Measurements from ENCODE around the gene HDAC10.

HDAC10 gene

DNA sequence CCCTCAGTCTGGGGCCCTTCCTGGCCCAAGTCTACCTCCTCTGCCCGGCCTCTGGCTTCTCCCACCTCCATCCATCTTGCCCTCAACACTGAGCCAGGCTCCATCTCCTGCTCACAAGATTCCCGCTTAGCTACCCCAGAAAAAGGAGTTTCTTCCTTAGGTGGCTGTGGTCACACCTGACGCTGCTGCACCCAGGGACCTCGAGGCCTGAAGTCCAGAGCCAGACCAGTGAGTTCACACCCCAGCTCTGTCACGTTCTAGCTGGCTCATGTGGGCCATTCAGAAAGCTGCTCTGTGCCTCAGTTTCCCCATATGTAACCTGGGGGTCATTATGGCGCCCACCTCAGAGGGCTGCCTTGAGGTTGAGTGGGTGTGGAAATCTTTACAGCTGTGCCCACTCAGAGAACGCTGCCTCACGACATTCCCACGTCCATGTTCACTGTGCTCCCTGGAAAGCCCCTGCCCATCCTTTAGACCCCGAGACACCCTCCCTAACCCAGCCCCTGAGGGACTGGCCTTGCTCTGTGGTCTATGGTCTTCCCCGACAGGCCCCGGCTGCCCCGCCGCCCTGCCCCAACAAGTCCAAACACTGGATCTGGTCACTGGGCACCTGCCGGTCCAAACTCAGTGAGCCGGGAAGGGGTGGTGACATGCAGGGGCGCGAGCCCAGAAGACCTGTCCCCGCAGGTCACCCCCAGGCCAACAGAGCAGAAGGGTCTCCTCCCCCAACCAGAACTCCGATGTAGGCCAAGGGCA is 46.6 kb upstream of the HDAC10 start:
- no peak for DNase-seq (ENCODE audit: extremely low read depth, low read depth)
- no peak for TF ChIP-seq CTCF (IDR thresholded peaks at IDR 0.05; ENCODE audit: low read depth, low read length)

DNA sequence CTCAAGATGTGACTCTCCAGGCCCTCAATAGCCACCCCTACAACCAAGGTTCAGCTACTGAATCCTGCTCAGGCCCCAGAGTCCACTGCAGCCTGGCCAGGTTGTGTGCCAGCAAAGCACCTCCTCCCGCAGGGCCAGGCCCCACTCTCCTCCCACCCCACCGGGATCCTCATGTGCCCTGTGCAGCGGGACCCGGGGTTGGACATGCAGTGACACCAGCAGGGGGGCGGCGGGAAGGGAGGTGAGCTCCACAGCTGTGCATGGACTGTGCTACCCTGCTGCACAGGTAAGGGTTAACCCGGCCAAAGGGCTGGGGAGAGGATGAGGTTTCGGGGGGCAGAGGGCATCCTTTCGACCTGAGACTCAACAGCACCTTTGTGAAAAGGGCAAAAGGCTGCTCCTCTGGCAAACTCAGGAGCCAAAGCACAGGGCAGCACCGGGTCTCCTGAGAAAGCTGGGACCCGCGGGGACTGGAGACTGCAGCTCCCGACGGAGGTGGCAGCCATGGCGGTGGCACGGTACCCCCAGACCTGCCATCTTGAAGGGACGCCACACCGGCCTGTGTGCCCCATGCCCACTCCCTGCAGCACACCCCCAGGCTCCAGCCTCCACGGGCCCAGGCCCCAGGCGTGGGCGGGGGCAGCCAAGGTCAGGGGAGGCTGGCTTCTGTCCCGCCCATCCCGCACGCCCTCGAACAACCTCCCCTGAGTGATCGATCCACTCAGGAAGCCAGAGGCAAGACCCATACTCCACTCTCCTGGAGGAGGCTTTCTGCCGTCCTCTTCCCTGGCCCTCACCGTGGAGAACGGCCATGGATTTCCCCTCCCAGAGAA is 45.8 kb upstream of the HDAC10 start:
- no peak for DNase-seq (ENCODE audit: extremely low read depth, low read depth)
- no peak for TF ChIP-seq CTCF (IDR thresholded peaks at IDR 0.05; ENCODE audit: low read depth, low read length)

DNA sequence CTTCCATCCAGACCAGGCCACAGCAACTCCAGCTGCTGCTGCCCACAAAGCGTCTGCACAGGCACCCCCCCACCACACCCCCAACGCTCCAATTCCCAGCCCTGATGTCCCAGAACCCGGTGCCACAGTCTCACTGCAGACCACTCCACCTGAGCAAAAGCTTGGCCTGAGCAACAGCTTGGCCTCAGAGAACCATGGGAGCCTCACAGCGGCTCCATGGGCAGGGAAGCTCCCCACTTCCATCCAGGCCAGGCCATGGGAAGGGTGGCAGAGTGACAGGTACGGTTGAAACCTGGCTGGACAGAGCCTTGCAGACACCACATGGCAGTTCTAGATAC is 43.2 kb upstream of the HDAC10 start:
- TF ChIP-seq CTCF (IDR thresholded peaks at IDR 0.05; ENCODE audit: low read depth, low read length): no peak
- DNase-seq (ENCODE audit: extremely low read depth, low read depth): no peak

- no peak for DNase-seq (ENCODE audit: extremely low read depth, low read depth)
- TF ChIP-seq CTCF (IDR thresholded peaks at IDR 0.05; ENCODE audit: low read depth, low read length): no peak
These were observed 42.6 kb upstream of the HDAC10 start for GRCh38 chr22:50293441-50294318.

- no peak for DNase-seq (ENCODE audit: extremely low read depth, low read depth)
- no peak for TF ChIP-seq CTCF (IDR thresholded peaks at IDR 0.05; ENCODE audit: low read depth, low read length)
These were observed 41.8 kb upstream of the HDAC10 start for GRCh38 chr22:50292643-50293440.

GRCh38 chr22:50289942-50290630 is 39.0 kb upstream of the HDAC10 start:
- DNase-seq (ENCODE audit: extremely low read depth, low read depth): no peak
- TF ChIP-seq CTCF (IDR thresholded peaks at IDR 0.05; ENCODE audit: low read depth, low read length): no peak

All from AG09319 (cell line).